NCI-H2227 treated with DMSO at 0.1 percent for 48 hours (cell line): ENCODE data around the gene PDZD2.

ENCODE experiments used
- DNase-seq: peaks from one replicate; lab custom pipeline; 2025; lab: John Stamatoyannopoulos, UW

The PDZD2 gene

DNA sequence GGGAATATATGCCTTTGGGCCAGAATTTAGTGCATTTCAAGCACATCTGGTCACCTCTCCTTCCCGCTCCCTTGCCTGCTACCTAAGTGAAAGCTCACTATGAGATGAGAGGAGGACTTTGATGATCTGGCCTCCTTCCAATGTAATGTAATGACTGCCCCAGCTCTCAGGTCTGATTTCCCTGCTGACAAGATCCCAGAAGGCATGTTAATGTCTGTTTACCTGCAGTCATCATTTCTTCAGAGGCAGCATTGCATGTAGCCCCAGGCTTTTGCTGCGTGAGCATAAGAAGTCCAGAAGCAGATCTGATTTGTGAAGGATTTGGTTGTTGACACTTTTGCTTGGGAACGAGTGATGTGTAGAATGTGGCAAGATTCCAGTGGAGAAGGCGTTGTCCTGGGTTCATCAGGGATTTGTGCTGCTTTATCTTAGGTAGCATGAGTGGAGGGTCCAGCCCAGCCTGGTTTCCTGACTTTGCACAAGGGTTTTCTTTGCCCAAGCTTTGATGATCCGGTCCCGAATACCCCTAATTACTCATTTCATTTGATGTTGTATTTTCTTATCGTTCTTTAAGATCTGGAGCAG, 342.5 kb downstream of the PDZD2 start:
- no peak for DNase-seq

DNA sequence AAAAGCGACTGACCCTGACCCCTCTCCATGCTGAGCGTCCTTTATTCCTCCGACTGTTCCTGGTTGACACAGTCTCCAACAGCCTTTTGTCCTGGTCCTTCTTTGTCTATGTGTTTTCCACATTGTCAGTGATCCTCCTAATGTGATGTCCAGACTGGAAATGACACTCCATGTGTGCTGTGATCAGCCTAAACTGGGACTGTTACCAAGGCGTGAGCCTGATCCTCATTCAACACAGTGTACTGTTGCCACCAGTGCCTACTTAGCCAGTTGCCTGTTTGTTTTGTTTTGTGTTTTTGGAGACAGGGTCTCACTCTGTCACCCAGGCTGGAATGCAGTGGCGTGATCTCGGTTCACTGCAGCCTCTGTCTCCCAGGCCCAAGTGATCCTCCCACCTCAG, 343.1 kb downstream of the PDZD2 start:
- no peak for DNase-seq

DNA sequence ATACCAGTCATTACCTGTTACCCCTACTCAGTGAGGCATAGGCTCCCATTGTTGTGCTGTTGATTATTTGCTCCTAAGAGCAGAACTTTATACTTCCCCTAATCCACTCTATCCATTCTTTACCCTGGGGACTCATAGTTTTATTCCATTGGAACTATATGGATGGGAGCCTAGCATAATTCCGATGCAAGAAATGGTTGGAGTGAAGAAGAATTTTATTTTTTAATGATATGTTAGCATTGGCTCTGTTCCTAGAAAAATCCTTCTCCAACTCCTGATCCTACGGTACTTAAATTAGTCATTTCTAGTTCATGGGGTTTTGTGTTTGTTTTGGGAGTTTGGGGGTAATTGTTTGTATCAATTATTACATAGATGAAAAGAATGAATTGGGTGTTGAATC, 343.7 kb downstream of the PDZD2 start:
- no peak for DNase-seq

DNA sequence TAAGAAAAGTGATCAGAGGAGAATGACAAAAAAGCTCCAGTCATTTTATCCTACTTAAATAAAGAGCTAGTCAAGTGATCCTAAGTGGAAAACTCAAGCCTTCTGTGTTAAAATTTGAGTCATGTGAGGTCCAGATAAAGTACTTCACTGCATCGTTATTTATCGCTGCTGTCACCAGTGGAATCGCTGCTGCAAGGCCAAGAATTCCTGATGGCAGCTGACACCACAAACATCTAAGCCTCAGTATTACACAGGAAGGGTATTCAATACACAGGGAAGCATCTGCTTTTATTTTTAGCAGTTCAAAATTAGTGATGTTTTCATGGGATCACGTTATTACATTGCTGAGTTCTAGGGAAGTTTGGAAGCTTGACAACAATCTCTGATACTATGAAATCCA, 344.9 kb downstream of the PDZD2 start:
- no peak for DNase-seq

DNA sequence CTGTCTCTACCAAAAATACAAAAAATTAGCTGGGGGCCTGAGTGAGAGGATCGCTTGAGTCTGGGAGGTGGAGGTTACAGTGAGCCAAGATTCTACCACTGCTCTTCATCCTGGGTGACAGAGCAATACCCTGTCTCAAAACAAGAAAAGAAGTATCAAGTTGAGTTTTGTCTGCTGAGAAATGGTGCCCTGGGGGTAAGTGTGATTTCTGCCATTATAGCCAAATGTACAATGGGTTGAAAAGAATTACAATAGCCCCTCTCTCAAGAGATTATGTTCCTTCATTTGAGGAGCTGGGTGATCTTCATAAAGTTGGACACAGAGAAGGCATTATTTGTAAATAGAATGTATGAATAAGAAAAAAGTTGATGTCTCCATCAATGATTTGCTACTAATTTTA, 345.8 kb downstream of the PDZD2 start:
- no peak for DNase-seq

DNA sequence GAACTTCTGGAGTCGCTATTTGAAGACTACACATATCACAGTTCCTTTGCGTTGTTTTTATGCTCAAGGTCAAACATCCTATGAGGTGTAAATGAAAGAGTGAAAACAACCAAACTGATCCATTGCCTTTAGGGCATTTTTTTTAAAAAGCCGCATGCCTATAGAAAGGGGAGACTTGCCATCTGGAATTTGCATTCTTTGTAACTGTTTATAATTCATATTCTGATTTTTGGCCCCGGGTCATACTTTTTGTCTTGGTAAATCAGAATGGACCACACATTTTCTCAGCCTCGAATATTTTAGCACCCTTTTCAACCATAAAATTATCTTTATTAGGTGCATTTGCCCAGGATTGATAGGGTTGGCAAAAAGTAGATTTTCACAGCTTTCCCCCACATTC, 347.2 kb downstream of the PDZD2 start:
- DNase-seq: no peak

DNA sequence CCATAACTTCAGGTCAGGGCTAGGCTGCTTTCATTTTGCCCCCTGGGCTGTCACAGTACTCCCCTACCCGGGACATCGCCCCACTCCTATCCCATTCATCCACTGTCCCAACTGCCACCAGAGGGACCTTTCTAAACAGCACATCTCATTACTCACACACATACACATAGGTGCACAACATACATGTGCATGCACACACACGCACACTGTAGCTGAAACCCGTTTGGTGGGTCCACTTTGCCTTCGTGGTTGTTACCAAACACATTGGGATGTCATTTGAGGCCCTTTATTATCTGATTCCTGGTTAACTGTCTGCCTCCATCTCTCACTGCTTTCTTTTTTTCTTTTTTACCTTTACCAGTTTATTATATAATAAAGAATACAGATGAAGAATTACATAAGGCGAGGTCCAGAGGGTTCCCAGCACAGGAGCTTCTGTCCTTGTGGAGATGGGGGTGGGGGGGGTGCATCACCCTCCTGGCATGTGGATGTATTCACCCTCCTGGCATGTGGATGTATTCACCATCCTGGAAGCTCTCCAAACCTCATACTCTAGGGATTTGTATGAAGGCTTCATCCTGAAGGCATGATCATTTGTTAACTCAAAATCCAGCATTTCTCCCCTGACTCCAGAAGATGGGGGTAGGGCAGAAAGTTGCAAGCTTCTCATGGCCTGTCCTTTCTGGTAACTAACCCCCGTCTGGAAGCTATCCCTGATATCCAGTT, 349.2 kb downstream of the PDZD2 start:
- no peak for DNase-seq

DNA sequence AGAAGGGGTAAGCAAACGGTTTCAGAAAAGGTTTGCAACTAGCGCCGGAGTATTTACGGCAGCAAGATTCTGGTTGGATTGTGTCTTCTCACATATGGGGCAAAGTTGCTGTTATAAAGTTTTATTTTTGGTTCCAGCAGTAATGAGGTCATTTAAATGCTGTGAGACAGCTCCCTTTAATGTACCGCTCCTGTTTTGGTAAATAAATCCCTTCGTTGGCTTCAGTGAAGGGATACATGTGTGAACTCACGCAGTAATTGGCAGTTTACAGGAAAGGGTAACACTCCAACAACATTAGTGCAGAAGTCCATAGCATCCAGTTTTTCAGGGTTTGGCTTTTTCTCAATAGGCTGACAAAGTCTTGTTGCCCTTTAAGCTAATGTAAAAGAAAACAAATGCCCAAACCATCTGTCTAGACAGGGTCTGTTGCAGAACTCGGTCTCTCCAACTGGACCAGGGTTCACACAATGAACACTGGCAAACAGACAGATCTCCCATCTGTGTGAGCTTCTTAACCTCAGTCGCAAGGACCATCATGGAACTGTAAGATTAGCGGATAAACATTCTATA, 351.2 kb downstream of the PDZD2 start:
- DNase-seq: no peak

DNA sequence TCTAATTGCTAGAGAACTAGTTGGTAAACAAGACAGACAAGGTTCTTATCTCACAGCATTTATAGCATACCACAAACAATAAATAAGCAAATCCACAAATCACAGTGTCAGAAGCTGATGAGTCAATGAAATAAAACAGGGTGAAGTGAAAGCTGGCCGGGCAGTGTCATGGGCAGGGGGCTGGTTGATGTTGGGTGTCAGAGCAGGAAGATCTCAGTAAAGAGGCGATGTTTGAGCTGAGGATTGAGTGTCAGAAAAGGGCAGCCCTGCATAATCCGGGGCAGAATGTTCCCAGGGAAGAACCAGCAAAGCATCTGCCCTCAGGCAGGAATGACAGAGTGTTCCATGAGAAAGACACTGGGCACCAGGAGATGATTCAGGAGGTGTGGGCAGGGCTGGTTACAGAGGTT, 351.8 kb downstream of the PDZD2 start:
- no peak for DNase-seq

DNA sequence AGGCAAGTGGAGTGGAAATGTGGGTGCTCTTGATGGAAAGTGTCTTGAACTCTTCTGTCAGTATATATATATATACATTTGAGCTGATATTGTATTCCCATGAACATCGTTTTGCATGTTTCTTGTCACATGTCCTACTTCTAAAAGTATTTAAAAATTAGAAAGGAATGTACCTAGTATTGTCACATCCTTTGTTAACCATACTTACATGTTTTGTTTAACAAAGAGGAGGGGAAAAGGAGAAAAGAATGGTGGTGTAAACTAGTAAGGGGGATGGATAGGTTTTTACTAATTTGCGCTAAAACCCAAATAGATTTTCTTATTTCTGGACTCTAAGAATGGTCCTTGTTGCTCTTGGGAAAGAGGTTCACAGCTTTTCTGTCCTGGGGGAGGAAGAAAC, 353.4 kb downstream of the PDZD2 start:
- DNase-seq: no peak

DNA sequence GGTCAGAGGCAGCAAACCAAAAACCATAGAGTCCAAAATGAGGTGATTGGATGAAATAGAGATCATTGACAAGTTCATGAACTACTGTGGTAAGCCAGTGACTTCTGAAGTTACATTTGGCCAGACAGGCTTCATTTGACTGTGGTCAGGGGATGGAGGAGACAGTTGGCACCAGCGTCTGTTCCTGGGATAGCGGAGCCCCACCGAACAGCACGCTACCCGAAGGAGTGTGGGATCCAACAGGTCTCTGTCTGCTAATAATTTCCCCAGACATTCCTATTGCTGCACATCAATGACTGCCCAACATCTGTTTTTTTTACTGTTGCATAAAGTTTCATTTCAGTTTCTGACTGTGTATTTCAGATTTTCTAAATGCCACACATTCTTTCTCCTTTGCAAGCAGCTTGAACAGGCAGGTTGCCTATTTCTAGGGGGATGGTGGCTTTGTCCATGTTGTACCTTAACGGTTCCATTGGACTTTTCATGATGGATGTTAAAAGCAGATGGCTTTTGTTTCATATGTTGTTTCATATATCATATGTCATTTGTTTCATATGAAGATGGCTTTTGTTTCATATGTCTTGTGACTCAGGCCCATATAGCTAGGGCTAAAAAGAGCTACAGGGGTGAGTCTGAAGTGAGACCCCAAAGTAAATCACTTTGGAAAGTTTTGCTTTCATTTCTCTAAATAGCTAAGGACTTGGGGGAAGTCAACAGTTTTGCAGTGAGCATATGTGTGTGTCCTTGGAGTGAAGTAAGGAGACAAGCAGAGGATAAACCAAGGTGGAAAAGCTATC, 354.4 kb downstream of the PDZD2 start:
- DNase-seq: no peak

DNA sequence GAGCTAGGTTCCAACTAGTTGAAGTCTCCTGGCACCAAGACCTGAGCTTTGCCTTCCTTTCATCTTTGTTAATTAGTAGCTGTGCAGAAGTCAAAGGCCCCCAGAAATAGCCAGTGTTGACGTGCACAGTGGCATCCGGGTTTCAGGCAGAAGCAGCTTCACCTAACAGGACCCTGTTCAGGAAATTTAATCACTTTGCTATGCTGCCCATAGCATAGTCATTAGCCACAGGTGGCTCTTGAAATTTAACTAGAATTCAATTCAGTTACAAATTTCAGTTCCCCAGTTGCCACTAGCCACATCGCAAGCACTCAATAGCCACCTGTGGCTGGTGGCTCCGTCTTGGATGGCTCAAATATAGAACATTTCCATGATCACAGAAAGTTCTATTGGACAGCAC, 356.1 kb downstream of the PDZD2 start:
- DNase-seq: no peak

DNA sequence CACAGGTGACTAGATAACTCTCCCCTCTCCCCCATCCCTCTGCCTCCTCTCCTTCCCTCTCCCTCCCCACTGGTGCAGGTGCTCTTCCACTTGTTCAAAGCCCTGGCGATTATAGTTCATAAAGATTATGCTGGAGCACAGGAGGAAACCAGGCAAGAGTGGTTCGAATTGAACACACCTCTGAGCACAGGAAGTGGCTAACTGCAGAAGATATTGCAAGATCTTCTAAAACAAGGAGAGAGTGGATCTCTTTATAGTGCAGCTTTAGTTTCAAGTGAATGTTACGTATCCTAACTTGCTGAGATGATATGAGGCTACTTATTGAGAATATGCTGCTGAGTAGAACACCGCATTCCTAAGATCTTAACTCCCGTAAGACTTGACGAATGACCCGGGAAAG, 356.8 kb downstream of the PDZD2 start:
- no peak for DNase-seq

DNA sequence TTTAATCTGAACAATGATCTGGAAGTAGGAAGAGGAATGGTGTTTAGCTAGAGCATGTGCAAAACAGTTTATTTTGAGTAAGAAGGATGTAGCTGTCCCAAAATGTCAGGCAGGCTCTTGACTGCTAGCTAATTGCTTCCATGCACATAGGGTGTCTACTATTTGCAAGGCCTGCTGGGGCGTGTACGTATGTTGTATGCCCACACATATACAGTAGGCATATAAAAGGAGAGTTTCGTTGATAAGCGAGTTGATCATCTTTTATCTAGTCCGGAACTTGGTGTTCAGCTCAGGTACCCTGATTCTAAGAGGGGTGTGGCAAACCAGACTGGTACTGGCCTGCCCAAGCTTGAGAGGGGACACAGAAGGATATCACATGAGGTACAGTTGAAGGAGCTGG, 358.0 kb downstream of the PDZD2 start:
- no peak for DNase-seq

DNA sequence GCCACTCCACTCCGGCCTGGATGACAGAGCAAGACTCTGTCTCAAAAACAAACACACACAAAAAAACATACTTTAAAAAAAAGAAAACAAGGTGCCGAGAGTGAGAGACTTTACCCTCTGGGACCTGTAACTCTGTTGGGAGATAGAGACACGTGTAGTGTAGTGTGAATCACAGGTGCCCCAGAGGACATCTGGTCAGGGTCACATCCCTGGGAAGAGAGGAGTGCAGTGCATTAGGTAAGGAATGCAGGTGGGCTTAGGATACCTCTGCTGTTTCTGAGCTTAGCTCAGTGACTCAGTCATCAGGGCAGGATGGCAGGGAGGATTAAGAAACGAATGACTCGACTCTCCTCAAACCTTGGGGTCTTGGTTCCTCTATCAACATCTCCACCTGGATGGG, 360.5 kb downstream of the PDZD2 start:
- DNase-seq: no peak

DNA sequence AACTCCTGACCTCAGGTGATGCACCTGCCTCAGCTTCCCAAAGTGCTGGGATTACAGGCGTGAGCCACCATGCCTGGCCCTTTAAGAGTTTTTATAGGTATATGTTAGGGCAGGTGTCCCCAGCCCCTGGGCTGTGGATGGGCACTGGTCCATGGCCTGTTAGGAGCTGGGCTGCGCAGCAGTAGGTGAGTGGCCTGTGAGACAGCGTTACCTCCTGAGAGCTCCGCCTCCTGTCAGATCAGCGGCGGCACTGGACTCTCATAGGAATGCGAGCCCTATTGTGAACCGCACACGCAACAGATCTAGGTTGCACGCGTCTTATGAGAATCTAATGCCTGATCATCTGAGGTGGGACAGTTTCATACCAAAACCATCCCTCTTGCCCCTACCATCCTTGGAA, 361.8 kb downstream of the PDZD2 start:
- DNase-seq: no peak

DNA sequence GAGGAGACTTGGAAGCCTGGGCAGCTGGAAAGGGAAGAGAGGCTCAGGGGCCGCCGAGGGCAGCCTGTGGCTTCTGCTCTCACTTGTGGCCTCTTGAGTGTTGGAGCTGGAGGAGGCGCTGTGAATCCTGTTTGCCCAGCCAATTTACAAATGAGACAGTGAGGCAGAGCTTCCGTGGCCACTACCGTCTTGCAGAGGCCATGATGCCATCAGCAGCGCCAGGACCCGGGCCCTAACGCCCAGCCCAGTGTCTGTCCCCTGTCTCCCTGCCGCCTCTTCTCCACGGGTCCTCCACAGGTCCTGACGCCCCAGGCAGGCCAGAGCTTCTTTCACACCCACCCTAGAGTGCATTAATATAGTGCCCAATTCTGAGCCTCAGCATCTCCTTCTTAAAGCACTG, 362.4 kb downstream of the PDZD2 start:
- no peak for DNase-seq

DNA sequence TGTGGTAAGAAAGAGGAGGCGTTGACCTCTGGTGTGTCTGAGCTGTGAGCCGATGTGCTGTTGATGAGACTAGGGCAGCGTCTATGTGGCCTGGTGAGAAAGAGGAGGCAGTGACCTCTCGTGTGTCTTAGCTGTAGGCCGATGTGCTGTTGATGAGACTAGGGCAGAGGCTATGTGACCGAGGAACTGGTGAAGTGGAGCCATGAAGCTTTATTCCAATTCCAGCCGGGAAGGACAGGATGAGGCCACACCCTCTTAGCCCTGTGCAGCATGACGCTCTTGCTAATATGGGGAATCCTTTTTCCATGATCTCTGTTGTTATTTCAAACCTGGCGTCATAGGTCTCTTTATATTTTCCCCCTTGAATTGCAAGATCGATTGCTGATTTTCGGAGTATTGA, 362.8 kb downstream of the PDZD2 start:
- DNase-seq: no peak

DNA sequence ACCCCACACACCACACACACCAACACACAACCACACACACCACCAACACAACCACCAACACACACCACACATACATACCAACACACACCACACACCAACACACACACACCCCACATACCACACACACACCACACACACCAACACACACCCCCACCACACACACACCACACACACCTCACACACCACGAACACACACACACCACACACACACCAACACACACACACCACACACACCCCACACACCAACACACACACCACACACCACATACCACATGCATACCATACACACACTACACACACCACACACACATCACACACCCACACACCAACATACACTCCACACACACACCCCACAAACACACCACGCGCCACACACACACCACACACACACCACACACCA, 363.8 kb downstream of the PDZD2 start:
- no peak for DNase-seq

DNA sequence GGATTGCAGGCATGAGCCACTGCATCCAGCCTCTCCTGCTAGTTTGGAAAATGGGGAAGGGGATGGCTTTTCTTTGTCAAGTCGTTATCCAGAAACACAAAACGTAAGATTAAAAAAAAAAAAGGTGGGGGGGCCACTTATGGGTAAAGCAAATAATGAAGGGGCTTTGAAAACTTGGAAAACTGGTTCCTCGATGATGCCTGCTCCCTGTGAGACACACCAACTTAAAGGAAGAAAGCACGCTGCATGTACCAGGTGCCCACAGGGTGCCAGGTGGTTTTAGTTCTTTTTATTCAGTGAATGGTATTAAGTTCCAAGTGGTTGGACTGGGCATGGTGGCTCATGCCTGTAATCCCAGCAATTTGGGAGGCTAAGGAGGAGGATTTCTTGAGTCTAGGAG, 365.1 kb downstream of the PDZD2 start:
- no peak for DNase-seq

DNA sequence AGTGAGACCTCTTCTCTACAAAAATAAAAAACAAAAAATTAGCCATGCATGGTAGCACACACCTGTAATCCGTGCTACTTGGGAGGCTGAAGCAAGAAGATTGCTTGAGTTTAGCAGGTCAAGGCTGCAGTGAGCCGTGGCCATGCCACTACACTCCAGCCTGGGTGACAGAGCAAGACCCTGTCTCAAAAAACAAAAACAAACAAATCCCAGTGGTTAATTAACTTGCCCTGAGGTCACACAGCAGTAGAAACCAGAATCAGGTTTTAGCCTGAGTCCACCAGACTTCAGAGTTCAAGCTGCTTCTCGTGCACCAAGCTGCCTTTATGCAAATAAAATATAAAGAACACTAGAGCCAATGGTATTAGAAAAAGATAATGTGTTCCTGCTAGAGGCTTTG, 365.5 kb downstream of the PDZD2 start:
- DNase-seq: no peak

DNA sequence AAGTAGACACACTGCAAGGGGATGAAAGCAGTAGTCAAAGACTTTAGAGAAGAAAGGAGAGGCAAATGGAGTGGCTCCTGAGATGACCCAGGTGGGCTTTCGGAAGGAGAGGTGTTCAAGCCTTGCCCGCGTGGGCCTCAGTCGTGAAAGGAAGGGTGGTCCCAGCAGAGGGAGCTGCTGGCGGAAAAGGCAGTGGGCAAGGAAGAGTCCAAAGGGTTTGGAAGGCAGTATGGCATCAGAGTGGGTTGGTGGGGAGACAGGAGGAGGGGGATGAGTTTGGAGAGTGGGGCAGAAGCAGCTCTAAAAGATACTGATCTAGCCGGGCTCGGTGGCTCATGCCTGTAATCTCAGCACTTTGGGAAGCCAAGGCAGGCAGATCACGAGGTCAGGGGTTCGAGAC, 369.8 kb downstream of the PDZD2 start:
- no peak for DNase-seq

DNA sequence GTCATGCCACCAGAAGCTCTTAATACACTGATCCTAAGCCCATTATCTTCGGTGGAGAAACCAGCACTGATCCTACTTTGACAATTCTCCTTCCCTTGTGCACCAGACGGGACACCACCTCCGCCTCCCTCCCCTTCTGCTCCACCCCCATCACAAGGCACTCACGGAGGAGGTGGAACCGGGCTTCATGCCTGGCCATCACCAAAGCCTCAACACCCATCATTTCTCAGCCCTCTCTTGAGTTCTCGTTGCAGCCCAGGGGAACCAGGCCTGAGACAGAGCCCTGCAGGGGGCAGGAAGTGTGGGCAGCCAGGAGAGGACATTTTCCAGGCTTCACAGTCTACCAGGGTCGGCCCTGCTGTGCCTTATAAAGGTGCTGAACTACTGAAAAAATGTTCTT, 374.7 kb downstream of the PDZD2 start:
- no peak for DNase-seq
